Osteocyte (in vitro differentiated cells): ENCODE results near the gene DNAJA1. TPM values are rescaled to one million over a fixed set of nuclear protein-coding genes. Genes with fewer than 3 reads are reported as not detected.

Experiments
- DNase-seq: peaks from one replicate; pipeline ENCODE4 v3.0.0; 2021; ENCODE audit warnings: mixed read lengths; ENCODE audit not compliant: unreplicated experiment; ENCODE audit errors: extremely low spot score
- H3K27ac Mint-ChIP-seq: one replicate; pipeline ENCODE4 v1.8.0; 2021; ENCODE audit warnings: mild to moderate bottlenecking, mixed read lengths; ENCODE audit not compliant: unreplicated experiment
- H3K27me3 Mint-ChIP-seq: one replicate; pipeline ENCODE4 v1.8.0; 2021; ENCODE audit warnings: mixed read lengths; ENCODE audit not compliant: unreplicated experiment
- H3K36me3 Mint-ChIP-seq: one replicate; pipeline ENCODE4 v1.8.0; 2021; ENCODE audit warnings: mixed read lengths; ENCODE audit not compliant: unreplicated experiment
- H3K4me1 Mint-ChIP-seq: one replicate; pipeline ENCODE4 v1.8.0; 2021; ENCODE audit warnings: mixed read lengths; ENCODE audit not compliant: unreplicated experiment
- H3K4me3 Mint-ChIP-seq: one replicate; pipeline ENCODE4 v1.8.0; 2021; ENCODE audit warnings: mild to moderate bottlenecking, moderate library complexity, mixed read lengths; ENCODE audit not compliant: unreplicated experiment
- H3K9me3 Mint-ChIP-seq: one replicate; pipeline ENCODE4 v1.8.0; 2021; ENCODE audit warnings: mixed read lengths; ENCODE audit not compliant: unreplicated experiment
- long read RNA-seq: library from polyadenylated mRNA; unstranded; transcript quantifications from one replicate; pipeline ENCODE4 v2.0.0, GENCODE V29; 2021
- total RNA-seq: library from RNA; stranded (reverse); gene quantifications from 2 replicates; pipeline ENCODE4 v1.2.1, GENCODE V29; 2021
- TF ChIP-seq, protein P1 (sequence below): fragments of 200-600 bp; sonication (generic); IDR thresholded peaks from 2 replicates; pipeline ENCODE4 v1.5.0; 2021; ENCODE audit warnings: antibody characterized with exemption, mild to moderate bottlenecking, moderate library complexity

Gene DNAJA1
- total RNA-seq: 132 and 139 TPM in 2 replicates
- long read RNA-seq, transcript DNAJA1-201 (9 exons, 2,381 nt): major isoform, 1,203 of 1,267 reads
- long read RNA-seq, partial matches to known transcripts: 31 of 1,267 reads
- long read RNA-seq, other reads (novel, unspliced or antisense): 33 of 1,267 reads

DNA sequence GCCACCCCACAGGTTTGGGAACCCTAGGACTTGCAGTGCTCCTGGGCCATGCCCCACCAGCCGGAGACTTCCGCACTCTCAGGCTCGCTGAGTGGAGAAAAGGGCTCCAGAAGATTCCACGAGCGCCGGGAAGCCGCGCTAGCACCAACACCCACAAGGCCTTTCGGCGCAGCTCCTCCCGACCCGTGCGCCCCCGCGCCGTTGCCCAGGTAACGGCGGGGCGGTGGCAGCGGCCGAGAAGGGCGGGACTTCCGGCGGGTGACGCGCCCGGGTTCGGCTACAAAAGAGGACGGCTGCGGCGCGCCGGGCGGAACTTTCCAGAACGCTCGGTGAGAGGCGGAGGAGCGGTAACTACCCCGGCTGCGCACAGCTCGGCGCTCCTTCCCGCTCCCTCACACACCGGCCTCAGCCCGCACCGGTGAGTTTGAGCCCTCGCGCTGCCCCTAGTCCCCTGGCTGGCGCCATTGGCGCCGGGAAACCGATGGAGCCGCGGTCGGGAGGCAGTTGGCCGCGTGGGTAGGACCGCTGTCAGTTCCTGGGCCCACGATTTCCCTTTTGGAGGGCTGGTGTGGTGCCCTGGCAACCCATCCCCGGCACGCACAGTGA lies at the start of gene DNAJA1:
DNAJA1 (plus strand) TSS at position 308 of the 606 bp plus-strand sequence. CDS start 1,212 bp downstream, outside the sequence.
- Mint-ChIP-seq H3K4me1 (peaks cover 54% of the 10 kb centered on the region), H3K4me3 (peak within 1 kb of the TSS; percentile 91), H3K27ac (peak within 1 kb of the TSS; percentile 96), H3K36me3 (peaks cover 31% of the 10 kb centered on the region), H3K27me3 (no peaks in the 10 kb centered on the region), H3K9me3 (no peaks in the 10 kb centered on the region)
- TF ChIP-seq, protein P1, sequence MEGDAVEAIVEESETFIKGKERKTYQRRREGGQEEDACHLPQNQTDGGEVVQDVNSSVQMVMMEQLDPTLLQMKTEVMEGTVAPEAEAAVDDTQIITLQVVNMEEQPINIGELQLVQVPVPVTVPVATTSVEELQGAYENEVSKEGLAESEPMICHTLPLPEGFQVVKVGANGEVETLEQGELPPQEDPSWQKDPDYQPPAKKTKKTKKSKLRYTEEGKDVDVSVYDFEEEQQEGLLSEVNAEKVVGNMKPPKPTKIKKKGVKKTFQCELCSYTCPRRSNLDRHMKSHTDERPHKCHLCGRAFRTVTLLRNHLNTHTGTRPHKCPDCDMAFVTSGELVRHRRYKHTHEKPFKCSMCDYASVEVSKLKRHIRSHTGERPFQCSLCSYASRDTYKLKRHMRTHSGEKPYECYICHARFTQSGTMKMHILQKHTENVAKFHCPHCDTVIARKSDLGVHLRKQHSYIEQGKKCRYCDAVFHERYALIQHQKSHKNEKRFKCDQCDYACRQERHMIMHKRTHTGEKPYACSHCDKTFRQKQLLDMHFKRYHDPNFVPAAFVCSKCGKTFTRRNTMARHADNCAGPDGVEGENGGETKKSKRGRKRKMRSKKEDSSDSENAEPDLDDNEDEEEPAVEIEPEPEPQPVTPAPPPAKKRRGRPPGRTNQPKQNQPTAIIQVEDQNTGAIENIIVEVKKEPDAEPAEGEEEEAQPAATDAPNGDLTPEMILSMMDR: no peak
- peak; percentile 99 for DNase-seq

DNA sequence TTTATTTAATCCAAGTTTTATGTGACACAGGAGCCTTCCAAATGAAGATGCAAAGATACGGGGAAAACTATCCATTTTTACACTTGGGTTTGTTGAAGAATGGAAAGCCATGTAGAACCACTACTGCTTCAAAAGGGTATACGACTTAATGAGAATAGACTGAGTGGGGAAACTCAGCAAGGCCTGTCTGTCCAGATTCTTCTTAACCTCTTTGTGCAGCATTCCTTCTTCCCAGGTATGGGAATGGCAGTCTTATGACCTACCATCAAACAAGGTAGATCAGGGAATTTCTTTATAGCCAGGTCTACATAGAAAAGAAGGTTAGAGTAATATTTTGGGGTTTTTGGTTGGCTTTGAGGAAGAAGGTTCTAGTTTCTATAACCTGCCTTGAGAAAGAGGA lies 47.0 kb upstream of the DNAJA1 start:
- no peak overlapping the region for H3K27ac Mint-ChIP-seq
- no peaks in the 10 kb centered on the region for H3K27me3 Mint-ChIP-seq
- H3K4me1 Mint-ChIP-seq: no peaks in the 10 kb centered on the region
- no peak for DNase-seq
- H3K9me3 Mint-ChIP-seq: no peaks in the 10 kb centered on the region
- peaks cover 43% of the 10 kb centered on the region for H3K36me3 Mint-ChIP-seq
- no peak overlapping the region for H3K4me3 Mint-ChIP-seq
- TF ChIP-seq, protein P1: no peak

DNA sequence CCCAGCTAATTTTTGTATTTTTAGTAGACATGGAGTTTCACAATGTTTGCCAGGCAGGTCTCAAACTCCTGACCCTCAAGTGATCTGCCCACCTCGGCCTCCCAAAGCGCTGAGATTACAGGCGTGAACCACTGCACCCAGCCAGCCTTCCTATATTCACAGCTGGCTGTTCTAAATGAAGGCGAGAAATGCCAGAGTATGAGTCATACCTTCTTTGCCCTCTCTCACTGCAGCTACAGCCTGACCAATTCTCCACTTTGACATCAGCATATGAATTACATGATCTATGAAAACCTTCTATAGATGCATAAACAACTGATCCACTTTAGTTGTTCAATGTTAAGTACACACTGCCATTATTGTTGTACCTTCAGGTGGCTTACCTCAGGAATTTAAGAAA lies 38.1 kb upstream of the DNAJA1 start:
- TF ChIP-seq, protein P1: no peak
- Mint-ChIP-seq H3K27ac (no peak overlapping the region), H3K9me3 (no peaks in the 10 kb centered on the region), H3K27me3 (no peaks in the 10 kb centered on the region), H3K4me3 (no peak overlapping the region), H3K36me3 (peaks cover 44% of the 10 kb centered on the region), H3K4me1 (no peaks in the 10 kb centered on the region)
- DNase-seq: no peak

DNA sequence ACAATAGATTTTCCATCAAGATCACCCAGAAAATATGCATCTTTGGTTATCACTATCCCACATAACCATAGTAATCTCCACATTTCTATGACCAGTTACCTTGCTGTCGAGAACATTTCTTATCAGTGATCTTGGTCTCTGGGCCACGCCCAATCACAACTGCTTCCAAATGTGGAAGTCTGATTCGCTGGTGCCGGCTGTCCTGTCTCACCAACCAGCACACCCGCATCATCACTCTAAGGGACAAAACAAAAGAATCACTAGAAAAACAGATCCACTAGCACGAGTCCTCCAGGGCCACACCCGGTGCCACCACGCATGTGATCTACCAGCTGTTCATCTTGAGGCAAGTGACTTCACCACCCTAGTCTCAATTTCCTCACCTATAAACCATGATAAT lies 35.4 kb upstream of the DNAJA1 start:
- H3K36me3 Mint-ChIP-seq: peaks cover 24% of the 10 kb centered on the region
- no peaks in the 10 kb centered on the region for H3K9me3 Mint-ChIP-seq
- H3K27ac Mint-ChIP-seq: peak overlapping the region; percentile 20
- H3K27me3 Mint-ChIP-seq: no peaks in the 10 kb centered on the region
- TF ChIP-seq, protein P1: no peak
- no peak overlapping the region for H3K4me3 Mint-ChIP-seq
- DNase-seq: no peak
- no peaks in the 10 kb centered on the region for H3K4me1 Mint-ChIP-seq

DNA sequence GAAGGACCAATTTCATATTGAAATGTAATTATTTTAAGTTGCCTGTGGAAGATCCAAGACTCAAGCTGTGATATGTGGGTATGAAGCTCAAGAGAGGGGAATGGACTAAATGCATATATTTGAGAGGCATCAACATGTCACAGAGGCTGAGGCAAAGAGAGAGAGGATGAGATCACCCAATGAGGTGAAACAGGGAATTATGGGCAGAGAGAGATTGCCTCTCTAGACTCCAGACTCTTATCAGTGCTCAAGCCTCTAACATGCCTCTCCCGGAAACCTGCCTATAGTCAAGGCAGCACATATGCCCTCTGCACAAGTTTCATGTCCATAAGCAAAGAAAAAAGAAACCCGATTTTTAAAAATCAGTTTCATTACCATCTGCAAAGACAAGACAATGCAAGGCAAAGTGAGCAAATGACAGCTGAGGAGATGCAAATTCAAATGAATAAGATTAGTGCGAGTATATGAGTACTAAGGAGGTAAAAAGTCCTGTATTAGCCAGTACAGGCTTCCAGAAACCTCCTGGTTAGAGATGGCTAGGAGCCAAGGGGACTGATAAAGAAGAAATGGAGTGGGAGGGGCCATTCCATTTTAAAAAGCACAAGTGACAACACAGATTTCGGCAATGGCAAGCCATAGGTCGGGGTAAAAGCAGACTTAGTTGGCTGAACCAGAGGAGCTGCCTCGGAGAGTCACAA lies 33.0 kb upstream of the DNAJA1 start:
- H3K4me3 Mint-ChIP-seq: no peak overlapping the region
- H3K4me1 Mint-ChIP-seq: no peaks in the 10 kb centered on the region
- TF ChIP-seq, protein P1: no peak
- no peak for DNase-seq
- H3K36me3 Mint-ChIP-seq: peaks cover 32% of the 10 kb centered on the region
- H3K27me3 Mint-ChIP-seq: no peaks in the 10 kb centered on the region
- no peak overlapping the region for H3K27ac Mint-ChIP-seq
- H3K9me3 Mint-ChIP-seq: no peaks in the 10 kb centered on the region
